DMS53 (cell line): Measurements from ENCODE around the gene ZNF296.
A peak's percentile ranks its signal among the peaks of the same experiment; 100 is the strongest.

Experiments
- DNase-seq: peaks from one replicate; lab custom pipeline; 2025; lab: John Stamatoyannopoulos, UW

Gene ZNF296

DNA sequence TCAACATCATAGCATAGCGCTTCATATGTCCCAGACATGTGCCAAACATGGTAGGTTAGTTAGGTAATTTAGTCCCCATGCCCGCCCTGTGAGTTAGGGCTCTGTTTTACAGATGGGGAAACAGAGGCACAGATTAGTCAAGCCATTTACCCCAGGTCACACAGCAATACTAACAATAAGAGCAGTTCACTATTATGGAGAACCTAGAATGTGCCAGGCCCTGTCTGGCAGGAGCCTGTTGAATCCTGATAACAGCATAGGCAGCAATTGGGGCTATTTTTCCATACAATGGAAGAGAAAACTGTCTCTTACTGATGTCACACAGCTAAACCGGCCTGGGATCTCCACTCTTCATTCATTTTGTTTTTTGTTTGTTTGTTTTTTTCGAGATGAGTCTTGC lies 10.2 kb upstream of the ZNF296 start:
- DNase-seq: no peak

DNA sequence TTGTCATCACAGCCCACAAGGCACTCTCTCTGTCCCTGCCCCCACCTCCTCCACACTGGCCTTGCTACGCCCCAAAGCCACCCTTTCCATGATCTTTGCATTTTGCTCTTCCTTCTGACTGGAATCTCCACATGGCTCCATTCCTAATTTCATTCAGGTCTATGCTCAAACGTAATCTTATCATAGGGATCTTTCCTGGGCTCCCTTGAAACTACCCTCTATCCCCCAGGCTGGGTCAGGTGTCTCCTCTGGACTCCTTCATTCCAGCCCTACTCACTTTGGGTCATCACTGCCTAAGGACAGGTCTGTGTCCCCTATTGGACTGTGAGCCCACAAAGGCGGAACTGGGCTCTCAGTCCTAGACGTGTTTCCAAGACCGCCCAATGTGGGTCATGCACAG lies 5.9 kb upstream of the ZNF296 start:
- DNase-seq: no peak

DNA sequence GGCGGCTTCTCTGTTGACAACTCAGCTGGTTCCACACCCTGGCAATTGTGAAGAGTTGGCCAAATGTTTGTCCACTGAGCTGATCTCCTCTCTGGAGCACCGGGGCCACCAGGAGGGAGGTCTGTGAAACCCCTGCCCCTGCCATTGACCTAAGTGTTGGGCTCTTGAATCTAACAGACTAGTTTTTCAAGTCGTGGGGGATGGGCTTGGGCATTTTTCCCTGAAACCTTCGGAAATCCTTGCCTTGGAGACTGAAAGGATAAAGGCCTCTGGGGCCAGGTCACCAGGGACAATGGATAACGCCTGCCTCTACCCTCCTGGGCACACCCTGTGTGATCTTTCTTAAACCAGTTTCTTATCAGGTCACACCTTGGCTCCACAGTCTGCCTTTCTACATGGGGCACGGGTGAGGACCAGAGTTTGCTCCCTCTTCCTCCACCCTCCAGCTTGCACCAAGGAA lies 3.7 kb upstream of the ZNF296 start:
- DNase-seq: peak; percentile 46

DNA sequence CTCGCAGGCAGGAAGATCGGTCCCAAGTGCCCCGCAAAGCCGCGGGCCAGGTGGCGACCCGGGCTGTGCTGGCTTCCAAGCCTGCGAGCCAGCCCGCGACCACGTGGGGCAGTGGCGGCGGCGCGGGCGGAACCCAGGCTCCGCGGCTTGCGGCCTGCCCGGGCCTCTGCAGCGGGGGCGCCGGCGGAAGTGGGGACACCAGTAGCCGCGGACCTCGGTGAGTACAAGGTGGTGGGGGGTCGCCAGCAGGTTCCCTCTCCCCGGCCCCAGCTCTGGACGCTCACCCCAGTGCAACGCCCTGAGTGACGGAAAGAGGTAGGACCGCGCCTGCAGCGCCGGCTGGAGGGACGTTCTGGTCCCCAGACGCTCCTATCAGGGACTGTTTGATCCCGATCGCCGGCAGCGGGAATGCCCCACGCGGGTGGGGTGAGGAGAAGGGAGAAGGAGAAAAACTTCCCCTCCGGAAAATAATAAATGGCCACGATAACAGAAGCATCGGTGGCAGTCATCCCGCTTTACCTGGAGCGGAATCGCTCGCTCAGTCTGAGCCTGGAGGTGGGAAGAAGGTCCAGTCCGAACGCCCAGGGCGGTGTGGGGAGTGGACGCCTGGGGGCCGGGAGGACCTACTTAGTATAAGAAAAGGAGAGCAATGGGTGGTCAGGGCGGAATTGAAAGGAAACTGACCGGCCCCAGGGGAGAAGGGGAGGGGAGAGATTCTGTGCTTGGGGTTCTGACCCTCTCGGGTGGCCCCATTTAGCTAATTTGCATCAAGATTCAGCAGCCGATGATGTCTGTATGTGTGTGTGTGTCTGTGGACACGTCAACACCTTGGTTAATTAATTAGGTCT lies 3.0 kb upstream of the ZNF296 start, which contains the start of gene GEMIN7:
Gene GEMIN7 (plus strand): TSS at position 198 of the 848 bp plus-strand sequence. CDS start 10,855 bp downstream, outside the sequence.
- DNase-seq: peak; percentile 87

DNA sequence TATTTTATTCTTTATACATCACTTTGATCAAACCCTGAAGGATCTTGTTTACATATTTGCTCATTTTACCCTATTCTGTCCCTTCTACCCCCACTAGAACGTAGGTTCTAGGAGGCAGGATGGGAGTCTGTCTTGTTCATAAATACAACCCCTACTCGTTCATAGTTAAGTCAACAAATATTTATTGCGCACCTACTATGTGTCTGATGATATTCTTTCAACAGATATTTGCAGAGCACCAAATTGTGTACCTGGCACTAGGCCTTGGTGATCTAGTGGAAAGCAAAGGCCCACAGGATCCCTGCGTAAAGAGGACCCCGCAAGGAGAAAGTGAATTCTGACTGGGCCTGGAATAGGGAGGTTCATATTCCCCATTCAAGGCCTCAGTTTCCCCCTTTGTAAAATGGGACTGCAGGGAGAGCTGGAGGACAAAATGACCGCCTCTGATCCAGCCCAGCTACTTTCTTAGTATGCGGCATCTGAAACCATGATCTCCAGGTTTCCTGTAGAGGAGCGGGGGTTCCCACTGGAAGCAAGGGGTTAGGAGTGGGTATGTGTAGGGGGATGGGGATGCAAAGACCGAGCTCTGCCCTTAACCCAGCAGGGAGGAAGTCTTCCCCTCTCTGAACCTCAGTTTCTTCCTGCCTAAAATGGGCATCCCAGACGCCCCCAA lies 2.2 kb upstream of the ZNF296 start:
- DNase-seq: peak; percentile 50

DNA sequence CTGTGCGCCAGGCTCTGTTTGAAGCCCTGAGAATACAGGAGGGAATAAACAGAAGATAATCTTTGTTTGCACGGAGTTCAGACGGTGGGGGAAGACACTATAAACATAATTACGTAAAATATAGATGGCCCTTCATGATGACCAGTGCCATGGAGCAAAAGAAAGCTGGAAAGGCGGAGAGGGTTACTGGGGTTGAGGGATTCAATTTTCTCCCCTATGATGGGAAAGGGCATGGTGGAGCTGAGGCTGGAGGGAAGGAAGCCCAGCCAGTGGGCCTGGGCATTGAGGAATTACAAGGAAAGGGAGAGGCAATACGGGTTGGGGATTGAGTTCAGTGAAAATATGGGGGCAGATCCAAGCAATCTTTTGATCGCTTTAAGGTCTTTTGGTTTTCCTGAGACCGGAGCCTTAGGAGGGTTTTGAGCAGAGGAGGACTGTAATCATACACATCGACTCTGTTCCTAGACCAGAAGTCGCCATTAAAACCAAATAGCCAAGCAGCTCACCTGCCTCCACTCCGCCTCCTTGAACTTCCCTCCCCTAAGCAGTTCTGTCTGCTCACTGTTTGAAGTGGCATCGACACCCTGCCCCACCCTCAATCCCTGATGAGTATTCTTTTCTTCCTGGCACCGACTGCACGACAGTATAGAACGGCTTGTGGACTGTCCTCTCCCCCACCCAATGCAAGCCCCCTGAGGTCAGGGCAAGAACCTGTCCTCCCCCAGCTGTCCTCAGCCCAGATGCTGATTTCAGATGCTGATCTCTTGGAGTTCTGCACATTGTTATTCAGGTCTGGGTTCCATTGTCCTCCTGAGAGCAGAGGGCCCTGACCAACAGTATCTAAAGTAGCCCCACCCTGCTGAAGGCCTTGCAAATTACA lies 813 bp upstream of the ZNF296 start:
- no peak for DNase-seq

DNA sequence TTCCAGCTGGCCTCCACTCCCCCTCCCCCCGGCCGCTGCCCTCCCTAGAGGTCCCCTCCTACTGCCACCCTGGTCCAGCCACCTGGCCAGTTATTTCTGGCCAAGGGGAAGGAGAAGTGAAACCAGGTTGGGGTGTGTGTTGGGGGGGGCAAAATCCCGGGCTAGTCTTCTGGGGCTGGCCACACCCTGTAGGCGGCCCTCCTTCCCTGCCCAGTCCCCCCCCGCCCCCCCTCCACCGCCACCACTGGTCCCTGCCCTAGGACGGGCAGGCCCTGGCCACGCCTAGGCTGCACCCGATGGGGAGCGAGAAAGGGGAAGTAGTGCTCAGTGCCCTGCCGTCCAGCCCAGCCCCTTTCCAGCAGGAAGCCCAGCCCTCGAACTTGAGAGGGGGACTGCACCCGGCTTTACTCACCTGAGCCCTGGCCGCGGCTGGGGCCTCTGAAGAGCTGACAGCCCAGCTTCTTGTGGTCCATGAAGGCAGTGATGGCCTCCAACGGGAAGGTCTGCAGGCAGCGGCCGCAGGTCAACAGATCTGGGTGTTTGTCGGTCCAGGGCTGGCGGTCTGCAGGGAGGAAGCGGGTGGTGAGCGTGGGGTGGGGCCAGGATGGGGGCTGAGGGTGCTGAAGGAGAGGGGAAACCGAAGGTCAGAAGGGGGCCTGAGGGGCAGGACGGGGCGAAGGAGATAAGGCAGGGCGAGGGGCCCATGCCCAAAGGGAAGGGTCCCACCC lies 813 bp downstream of the ZNF296 start:
- peak; percentile 85 for DNase-seq

DNA sequence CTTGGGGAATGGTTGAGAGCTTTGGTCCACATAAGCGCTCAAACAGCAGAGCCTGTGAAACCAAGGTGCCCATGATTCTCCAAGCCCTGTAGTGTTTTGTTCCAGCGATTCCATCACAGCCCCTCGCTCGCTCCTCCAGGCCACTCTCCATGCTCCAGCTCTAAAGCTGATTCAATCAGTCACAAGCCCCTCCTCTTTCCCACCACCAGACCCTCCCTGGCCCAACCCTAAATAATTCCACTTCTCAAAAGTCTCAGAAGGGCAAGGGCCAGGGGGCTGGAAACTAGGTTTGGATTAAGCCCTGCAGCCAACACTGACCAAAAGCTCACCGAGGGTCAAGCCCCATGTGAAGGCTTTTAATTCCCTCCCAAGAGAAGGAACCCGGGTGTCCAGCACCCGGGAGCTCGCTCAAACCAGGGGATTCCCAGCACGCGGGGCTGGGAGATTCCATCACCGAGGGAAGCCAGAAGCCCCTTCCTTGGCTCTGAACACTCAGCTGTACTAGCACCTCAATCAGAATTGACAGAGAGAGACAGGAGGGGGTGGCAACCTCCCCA lies 1.5 kb downstream of the ZNF296 start:
- no peak for DNase-seq

DNA sequence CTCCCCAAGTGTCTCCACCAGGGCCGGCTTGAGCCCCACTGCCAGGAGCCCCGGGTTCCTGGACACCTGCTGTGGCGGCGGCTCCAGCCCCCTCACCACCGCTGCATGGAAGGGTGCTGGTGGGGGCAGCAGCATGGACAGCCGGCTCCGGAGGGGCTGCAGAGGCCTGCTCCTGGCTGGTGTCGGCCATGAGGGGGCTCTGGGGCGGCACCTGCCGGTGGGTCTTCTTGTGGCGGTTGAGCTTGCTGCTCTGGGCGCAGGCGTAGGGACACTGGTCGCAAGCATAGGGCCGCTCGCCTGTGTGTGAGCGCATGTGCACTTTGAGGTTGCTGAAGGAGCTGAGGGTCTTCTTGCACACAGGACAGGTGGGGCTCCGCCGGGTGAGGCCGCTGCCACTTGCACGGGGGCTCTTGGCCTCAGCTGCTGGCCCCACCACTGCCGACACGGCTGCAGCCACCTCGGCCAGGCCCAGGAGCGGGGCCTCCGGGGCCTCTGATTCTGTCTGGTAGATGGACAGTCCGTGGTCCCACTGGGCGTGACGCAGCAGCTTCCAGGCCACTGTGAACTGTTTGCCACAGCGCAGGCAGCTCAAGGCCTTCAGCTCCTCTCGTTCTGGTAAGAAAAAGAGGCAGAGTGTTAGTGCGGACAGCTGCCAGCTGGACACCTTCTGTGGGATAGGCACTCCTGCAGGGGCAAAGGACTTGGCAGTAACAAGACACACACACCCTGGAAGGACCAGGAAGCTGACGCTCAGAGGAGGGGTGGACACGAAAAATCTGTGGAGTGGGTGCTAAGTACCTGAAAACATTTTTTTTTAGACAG lies 4.1 kb downstream of the ZNF296 start:
- no peak for DNase-seq

DNA sequence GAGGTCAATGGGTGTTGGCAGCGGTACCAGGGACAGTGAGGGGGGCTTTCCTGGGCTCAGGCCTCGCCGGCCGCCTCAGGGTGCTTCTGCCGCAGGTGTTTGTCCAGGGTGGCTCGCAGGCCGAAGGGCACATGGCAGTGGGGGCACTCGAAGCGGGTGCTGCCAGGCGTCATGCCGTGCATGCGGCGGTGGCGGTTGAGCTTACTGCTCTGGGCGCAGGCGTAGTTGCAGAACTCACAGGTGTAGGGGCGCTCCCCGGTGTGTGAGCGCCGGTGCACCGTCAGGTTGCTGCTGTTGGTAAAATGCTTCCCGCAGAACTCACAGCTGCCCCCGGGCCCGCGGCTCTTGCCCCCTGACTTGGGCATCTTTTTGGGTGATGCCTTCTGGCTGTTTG lies 4.7 kb downstream of the ZNF296 start:
- DNase-seq: no peak

DNA sequence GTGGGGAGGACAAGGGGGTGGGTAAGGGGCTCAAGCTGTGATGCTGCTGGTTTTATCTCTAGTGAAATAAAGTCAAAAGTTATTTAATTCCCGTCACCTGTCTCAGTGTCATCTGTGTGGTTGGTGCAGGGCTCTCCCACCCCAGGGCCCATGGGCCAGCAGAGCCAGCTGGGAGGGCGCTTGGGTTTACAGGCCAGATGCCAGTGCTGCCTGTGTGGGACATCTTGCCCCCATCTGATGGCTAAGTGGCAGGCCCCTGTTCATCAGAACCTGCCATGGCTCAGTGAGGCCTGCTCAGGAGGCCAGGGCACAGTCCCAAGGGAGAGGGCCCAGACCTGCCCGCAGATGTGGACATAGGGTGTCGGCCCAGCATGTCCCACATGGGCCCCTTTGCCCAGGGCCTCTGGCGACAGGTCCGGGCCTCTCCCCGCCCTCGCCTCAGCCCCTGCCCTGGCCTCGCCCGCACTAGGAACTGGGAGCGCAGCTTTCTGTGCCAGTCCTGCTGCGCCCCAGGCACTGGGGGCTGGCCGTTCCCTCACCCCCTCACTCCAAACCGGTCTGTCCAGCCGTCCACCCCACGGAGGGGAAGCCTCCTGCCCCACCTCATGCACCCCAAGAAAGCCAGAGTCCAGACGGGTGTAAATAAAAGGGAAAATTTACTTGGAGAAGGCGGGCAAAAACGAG lies 5.3 kb downstream of the ZNF296 start:
- DNase-seq: no peak

DNA sequence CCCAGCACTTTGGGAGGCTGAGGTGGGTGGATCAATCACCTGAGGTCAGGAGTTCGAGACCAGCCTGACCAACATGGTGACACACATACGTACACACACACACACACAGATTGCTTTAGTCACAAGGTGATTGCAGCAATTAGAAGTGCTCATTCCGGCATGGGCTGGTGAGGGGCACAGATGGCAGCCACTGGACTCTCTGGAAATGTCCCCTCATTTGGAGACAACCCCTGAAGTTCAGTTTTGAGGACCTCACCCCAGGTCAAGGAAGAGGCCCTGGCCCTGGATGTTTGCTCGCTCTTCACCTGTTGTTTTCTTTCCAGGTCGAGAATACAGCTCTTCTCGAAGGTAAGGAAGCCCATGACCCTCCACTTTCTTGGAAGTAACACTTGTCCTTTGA lies 6.1 kb downstream of the ZNF296 start:
- no peak for DNase-seq

DNA sequence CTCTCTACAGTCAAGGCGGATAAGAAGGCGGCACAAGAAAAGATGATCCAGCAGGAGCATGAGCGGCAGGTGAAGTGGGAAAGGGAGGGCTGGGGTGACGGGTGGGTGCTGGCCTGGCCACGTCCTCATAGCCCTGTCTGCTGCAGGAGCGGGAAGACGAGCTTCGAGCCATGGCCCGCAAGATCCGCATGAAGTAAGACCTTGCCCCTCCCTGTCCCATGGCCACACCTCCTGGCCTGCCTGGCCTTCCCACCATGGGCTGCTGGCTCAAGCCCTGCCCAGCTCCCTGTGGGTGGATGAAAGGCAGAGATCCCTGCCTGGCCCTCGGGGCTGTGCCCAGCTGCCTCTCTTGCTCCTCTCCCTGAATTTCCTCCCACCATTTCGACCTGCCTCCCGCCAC lies 7.2 kb downstream of the ZNF296 start:
- DNase-seq: peak; percentile 48

DNA sequence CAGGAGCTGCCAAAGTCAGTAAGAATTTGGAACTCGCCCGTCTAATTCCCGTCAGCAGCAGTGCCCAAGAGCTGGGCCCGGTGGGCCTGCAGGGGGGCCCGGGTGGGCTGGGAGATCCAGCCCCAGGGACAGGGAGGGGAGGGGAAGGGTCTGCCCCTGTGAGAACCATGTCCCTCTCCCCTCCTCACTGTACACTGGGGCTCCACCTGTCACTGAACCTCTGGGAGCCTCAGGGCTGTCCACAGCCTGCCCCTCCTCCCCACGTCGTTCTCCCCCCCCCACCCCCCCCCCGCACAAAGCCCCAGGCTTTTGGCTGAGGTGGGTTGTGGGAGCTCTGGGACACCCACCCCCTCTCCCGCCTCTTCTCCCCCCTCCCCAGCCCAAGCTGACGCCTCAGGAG lies 8.2 kb downstream of the ZNF296 start:
- DNase-seq: no peak

DNA sequence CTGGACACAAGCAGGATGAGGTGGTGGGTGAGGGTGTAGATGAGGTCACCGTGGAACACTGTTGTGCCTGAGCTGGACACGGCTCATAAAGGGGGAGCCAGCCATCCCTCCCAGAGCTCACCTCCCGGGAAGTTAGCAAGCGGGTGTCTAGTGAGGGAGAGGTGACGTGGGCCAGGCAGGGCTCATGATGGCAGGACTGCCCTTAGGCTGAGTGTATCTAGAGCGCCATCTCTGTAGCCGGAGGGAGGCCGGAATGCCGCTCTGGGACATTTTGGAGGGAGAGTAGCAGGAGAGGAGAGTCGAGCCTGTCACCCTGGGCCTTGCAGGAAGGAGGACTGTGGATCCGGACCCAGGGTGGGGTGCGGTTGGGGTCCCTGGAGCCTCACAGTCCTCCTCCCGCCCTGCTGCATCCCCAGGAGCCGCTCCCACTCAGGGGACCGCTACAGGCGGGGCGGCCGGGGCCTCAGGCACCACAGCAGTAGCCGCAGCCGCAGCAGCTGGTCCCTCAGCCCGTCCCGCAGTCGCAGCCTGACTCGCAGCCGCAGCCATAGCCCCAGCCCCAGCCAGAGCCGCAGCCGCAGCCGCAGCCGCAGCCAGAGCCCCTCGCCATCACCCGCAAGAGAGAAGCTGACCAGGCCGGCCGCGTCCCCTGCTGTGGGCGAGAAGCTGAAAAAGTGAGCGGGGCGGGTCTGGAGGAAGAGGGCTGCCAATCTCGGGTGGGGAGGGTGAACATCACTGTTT lies 9.2 kb downstream of the ZNF296 start:
- DNase-seq: no peak

DNA sequence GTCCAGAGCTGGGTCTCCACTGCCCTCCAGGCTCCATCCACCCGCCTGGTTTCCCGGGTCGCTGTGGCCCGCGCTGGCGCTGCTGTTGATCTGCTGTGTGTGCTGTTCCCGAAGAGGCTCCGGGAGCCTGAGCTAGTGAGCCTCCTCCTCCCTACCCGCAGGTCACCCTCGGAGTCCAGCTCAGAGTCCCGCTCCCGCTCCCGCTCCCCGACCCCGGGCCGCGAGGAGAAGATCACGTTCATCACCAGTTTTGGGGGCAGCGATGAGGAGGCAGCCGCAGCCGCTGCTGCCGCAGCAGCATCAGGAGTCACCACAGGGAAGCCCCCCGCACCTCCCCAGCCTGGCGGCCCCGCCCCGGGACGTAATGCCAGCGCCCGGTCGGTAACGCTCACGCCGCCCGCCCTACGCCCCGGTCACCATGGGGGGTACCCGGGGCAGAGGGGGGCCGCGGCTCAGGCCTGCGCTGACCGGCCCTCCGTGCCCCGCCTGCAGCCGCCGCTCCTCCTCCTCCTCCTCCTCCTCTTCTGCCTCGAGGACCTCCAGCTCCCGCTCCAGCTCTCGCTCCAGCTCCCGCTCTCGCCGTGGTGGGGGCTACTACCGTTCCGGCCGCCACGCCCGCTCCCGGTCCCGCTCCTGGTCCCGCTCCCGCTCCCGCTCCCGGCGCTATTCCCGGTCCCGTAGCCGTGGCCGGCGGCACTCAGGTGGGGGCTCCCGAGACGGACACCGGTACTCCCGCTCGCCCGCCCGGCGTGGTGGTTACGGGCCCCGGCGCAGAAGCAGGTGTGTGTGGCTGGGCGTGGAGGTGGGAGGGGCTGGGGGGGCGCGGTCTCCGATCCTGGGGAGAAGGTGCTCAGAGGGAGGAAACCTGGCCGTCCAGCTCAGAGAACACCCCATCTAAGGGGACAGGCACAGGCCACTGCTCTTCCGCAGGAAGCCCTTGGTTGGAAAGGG lies 12.2 kb downstream of the ZNF296 start:
- no peak for DNase-seq

DNA sequence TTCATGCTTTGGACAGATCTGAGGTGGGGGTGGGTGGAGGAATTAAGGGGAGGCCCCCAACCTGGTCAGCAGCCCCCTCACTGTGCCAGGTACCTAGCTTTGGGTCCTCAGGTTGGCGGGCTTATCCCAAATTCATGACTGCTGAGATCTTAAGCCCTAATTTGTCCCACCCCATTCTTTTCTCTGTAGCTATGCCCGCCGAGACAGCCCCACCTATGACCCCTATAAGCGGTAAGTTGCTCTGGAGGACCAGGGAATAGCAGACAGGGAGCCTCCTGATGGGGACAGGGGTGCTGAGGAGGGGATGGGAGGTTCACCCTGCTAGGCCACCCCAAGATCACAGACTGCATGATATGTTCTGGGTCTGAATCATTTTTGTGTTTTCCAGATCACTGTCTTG lies 14.3 kb downstream of the ZNF296 start:
- DNase-seq: no peak
